ENCODE results near the gene ZYG11B. TPM values are rescaled to one million over a fixed set of nuclear protein-coding genes. Genes with fewer than 3 reads are reported as not detected.

ZYG11B gene
- total and polyA plus RNA-seq, 2 donors (not counting 1 experiment from before 2014, with no cell fraction given) = 3.6 to 22.3 TPM

DNA sequence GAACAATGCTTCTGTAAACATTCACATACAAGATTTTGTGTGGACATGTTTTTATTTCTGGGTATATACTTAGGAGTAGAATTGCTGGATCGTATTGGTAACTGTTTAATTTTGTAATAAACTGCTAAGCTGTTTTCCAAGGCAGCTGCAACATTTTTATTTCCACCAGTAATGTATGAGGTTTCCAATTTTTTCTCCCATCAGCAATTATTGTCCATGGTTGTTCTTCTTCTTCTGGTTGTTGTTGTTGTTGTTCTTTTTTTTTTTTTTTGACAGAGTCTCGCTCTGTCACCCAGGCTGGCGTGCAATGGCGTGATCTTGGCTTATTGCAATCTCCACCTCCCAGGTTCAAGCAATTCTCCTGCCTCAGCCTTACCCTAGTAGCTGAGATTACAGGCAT, 26.9 kb downstream of the ZYG11B start:
- ChIA-PET POLR2A (interaction anchor here (0.6 kb wide), 1 partner anchor 1763 kb away, joined by 3 read pairs; no protein-coding TSS in a partner anchor), CTCF (interaction anchor here (0.7 kb wide), 1 partner anchor 826 kb away, joined by 3 read pairs; no protein-coding TSS in a partner anchor)
- H3K27me3 ChIP-seq (replicated peaks in 1 of 4; ENCODE audit: control extremely low read depth in 1 of 4, control insufficient read depth in 3 of 4, insufficient read depth in 4 of 4, low read length in 3 of 4) = no peaks in the 10 kb centered on the region
- intact Hi-C loops (cut with micrococcal nuclease) = no loop called here
- no CpG with 5 or more reads among the region's 4 CpGs for WGBS (ENCODE audit: insufficient coverage)
- H4K20me1 ChIP-seq (ENCODE audit: control insufficient read depth, insufficient read depth, low read length, poor library complexity, severe bottlenecking) = peaks cover 13% of the 10 kb centered on the region
- DNase-seq (no peak), ATAC-seq (ENCODE audit: low read depth) (no peak)
- no peak overlapping the region for H3K4me3 ChIP-seq (ENCODE audit: control extremely low read depth in 1 of 5, extremely low read depth in 1 of 5, insufficient read depth in 1 of 5, low read depth in 2 of 5, low read length in 4 of 5)
- H3K36me3 ChIP-seq (replicated peaks in 1 of 2; ENCODE audit: control extremely low read depth in 1 of 2, control insufficient read depth in 1 of 2, extremely low read depth in 1 of 2, insufficient read depth in 2 of 2, low read length in 1 of 2) = peaks cover 3 to 13% of the 10 kb centered on the region in 2 experiments
- H3K4me1 ChIP-seq (ENCODE audit: control insufficient read depth in 2 of 2, insufficient read depth in 2 of 2, low read length in 2 of 2) = no peaks in the 10 kb centered on the region
- peaks cover 23% of the 10 kb centered on the region for H3K79me2 ChIP-seq (ENCODE audit: control insufficient read depth, insufficient read depth, low read length)
- H3K27me3 Mint-ChIP-seq = no peaks in the 10 kb centered on the region
- H3K27ac Mint-ChIP-seq = no peak overlapping the region
- H3K9me3 Mint-ChIP-seq (ENCODE audit: insufficient read depth) = no peaks in the 10 kb centered on the region
- no peaks in the 10 kb centered on the region for H3K9me3 ChIP-seq (ENCODE audit: control extremely low read depth in 1 of 3, control insufficient read depth in 2 of 3, insufficient read depth in 1 of 3, low read length in 2 of 3)
- no peak overlapping the region for H3K4me2 ChIP-seq (replicated peaks; ENCODE audit: low read depth, low read length, poor library complexity, severe bottlenecking)
- H3K27ac ChIP-seq (ENCODE audit: low read length in 2 of 2) = no peak overlapping the region
- no peak overlapping the region for H3K4me3 Mint-ChIP-seq
- no peak overlapping the region for H3K9ac ChIP-seq (ENCODE audit: low read length)
- H3K4me1 Mint-ChIP-seq = peaks cover 6% of the 10 kb centered on the region
- TF ChIP-seq EZH2 (IDR thresholded peaks at IDR 0.05; ENCODE audit: borderline replicate concordance, insufficient read depth, low read depth, low read length, poor library complexity, severe bottlenecking) = no peak
- TF ChIP-seq, protein P1, sequence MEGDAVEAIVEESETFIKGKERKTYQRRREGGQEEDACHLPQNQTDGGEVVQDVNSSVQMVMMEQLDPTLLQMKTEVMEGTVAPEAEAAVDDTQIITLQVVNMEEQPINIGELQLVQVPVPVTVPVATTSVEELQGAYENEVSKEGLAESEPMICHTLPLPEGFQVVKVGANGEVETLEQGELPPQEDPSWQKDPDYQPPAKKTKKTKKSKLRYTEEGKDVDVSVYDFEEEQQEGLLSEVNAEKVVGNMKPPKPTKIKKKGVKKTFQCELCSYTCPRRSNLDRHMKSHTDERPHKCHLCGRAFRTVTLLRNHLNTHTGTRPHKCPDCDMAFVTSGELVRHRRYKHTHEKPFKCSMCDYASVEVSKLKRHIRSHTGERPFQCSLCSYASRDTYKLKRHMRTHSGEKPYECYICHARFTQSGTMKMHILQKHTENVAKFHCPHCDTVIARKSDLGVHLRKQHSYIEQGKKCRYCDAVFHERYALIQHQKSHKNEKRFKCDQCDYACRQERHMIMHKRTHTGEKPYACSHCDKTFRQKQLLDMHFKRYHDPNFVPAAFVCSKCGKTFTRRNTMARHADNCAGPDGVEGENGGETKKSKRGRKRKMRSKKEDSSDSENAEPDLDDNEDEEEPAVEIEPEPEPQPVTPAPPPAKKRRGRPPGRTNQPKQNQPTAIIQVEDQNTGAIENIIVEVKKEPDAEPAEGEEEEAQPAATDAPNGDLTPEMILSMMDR (IDR thresholded peaks at IDR 0.05) = no peak
- no peak overlapping the region for H2AFZ ChIP-seq (ENCODE audit: insufficient read depth, low read depth, low read length, poor library complexity, severe bottlenecking)

GRCh38 chr1:52756020-52756419, 29.8 kb downstream of the ZYG11B start:
- ChIA-PET CTCF (no interaction called here), POLR2A (interaction anchor here (0.6 kb wide), 1 partner anchor 11 kb away, joined by 3 read pairs; no protein-coding TSS in a partner anchor)
- H3K4me1 Mint-ChIP-seq = peaks cover 6% of the 10 kb centered on the region
- H4K20me1 ChIP-seq (ENCODE audit: control insufficient read depth, insufficient read depth, low read length, poor library complexity, severe bottlenecking) = peaks cover 13% of the 10 kb centered on the region
- peaks cover 3 to 15% of the 10 kb centered on the region in 2 experiments for H3K36me3 ChIP-seq (replicated peaks in 1 of 2; ENCODE audit: control extremely low read depth in 1 of 2, control insufficient read depth in 1 of 2, extremely low read depth in 1 of 2, insufficient read depth in 2 of 2, low read length in 1 of 2)
- no peak overlapping the region for H3K27ac ChIP-seq (ENCODE audit: low read length in 2 of 2)
- DNase-seq (no peak), ATAC-seq (ENCODE audit: low read depth) (no peak)
- H2AFZ ChIP-seq (ENCODE audit: insufficient read depth, low read depth, low read length, poor library complexity, severe bottlenecking) = no peak overlapping the region
- intact Hi-C loops (cut with micrococcal nuclease) = no loop called here
- H3K27ac Mint-ChIP-seq = no peak overlapping the region
- no CpG with 5 or more reads among the region's 2 CpGs for WGBS (ENCODE audit: insufficient coverage)
- H3K4me3 ChIP-seq (ENCODE audit: control extremely low read depth in 1 of 5, extremely low read depth in 1 of 5, insufficient read depth in 1 of 5, low read depth in 2 of 5, low read length in 4 of 5) = no peak overlapping the region
- no peaks in the 10 kb centered on the region for H3K27me3 Mint-ChIP-seq
- H3K27me3 ChIP-seq (replicated peaks in 1 of 4; ENCODE audit: control extremely low read depth in 1 of 4, control insufficient read depth in 3 of 4, insufficient read depth in 4 of 4, low read length in 3 of 4) = no peaks in the 10 kb centered on the region
- no peaks in the 10 kb centered on the region for H3K4me1 ChIP-seq (ENCODE audit: control insufficient read depth in 2 of 2, insufficient read depth in 2 of 2, low read length in 2 of 2)
- H3K9me3 ChIP-seq (ENCODE audit: control extremely low read depth in 1 of 3, control insufficient read depth in 2 of 3, insufficient read depth in 1 of 3, low read length in 2 of 3) = no peaks in the 10 kb centered on the region
- peaks cover 14% of the 10 kb centered on the region for H3K79me2 ChIP-seq (ENCODE audit: control insufficient read depth, insufficient read depth, low read length)
- H3K4me2 ChIP-seq (replicated peaks; ENCODE audit: low read depth, low read length, poor library complexity, severe bottlenecking) = no peak overlapping the region
- H3K4me3 Mint-ChIP-seq = no peak overlapping the region
- H3K9me3 Mint-ChIP-seq (ENCODE audit: insufficient read depth) = no peaks in the 10 kb centered on the region
- TF ChIP-seq EZH2 (IDR thresholded peaks at IDR 0.05; ENCODE audit: borderline replicate concordance, insufficient read depth, low read depth, low read length, poor library complexity, severe bottlenecking) = no peak
- TF ChIP-seq, protein P1 (IDR thresholded peaks at IDR 0.05) = no peak
- H3K9ac ChIP-seq (ENCODE audit: low read length) = no peak overlapping the region
